GM12878 (cell line): ENCODE measurements around the gene EXOC7. TPM values are rescaled to one million over a fixed set of nuclear protein-coding genes. Genes with fewer than 3 reads are reported as not detected.

Experiments
- ATAC-seq: fragments of 200-7000 bp; cut with Tn5 transposase; 3 replicates; pipeline ENCODE4 v1.9.1; 2020; ENCODE audit warnings: mild to moderate bottlenecking, moderate library complexity
- BruUV-seq: library from RNA; stranded (reverse); fragments of 400-500 nt; replicated peaks from 2 replicates; lab custom pipeline; 2021; lab: Mats Ljungman, UMichigan
- CTCF ChIA-PET: fragments of 300-600 bp; sonication (Branson Sonifier 250); formaldehyde crosslinking; extraction: SDS; loops from one replicate; lab custom pipeline; 2021; ENCODE audit warnings: inconsistent platforms; lab: Yijun Ruan, JAX
- POLR2A ChIA-PET: fragments of 350-600 bp; formaldehyde crosslinking; extraction: SDS; loops from one replicate; lab custom pipeline; 2021; ENCODE audit warnings: inconsistent platforms; lab: Charles Lee
- RAD21 ChIA-PET: fragments of 300-600 bp; sonication (Branson Sonifier 250); formaldehyde crosslinking; loops from one replicate; lab custom pipeline; 2023; ENCODE audit warnings: antibody characterized with exemption; ENCODE audit not compliant: unreplicated experiment; lab: Charles Lee
- SMC1A ChIA-PET: fragments of 300-600 bp; sonication (Branson Sonifier 250); formaldehyde crosslinking; loops from one replicate; lab custom pipeline; 2023; ENCODE audit not compliant: unreplicated experiment, uncharacterized antibody; lab: Charles Lee
- DNase-seq: peaks from one replicate; pipeline ENCODE4 v3.0.0-alpha.2; 2011; ENCODE audit warnings: low read depth, low spot score
- FAIRE-seq: peaks from 3 replicates; lab custom pipeline; 2011; peaks lifted over from hg19 to GRCh38; lab: Jason Lieb, UNC
- H2AFZ ChIP-seq: 2 replicates; pipeline ENCODE4 v1.6.0; 2011; ENCODE audit warnings: low read depth, low read length, control low read depth; ENCODE audit not compliant: control insufficient read depth
- H3K27ac ChIP-seq: 2 replicates; pipeline ENCODE4 v1.5.1; 2011; ENCODE audit warnings: control low read depth; ENCODE audit not compliant: control insufficient read depth, insufficient read depth
- H3K27me3 ChIP-seq, 2 experiments: replicated peaks in 1 of 2; 2 replicates each; pipeline versions ENCODE4 v1.6.0 to v1.6.1; 2011; ENCODE audit warnings: low read length in 1 of 2; ENCODE audit not compliant: control insufficient read depth in 2 of 2, insufficient read depth in 2 of 2
- H3K36me3 ChIP-seq, 2 experiments: 2 replicates each; pipeline ENCODE4 v1.5.1; 2011; ENCODE audit warnings: low read length in 1 of 2; ENCODE audit not compliant: control insufficient read depth in 2 of 2, insufficient read depth in 2 of 2
- H3K4me1 ChIP-seq: 2 replicates; pipeline ENCODE4 v1.6.1; 2011; ENCODE audit warnings: mild to moderate bottlenecking, low read length, moderate library complexity, mixed read lengths; ENCODE audit not compliant: control insufficient read depth, insufficient read depth
- H3K4me2 ChIP-seq: 2 replicates; pipeline ENCODE4 v1.6.0; 2011; ENCODE audit warnings: control low read depth; ENCODE audit not compliant: control insufficient read depth, insufficient read depth
- H3K4me3 ChIP-seq: fragments of 200-600 bp; sonication (generic); 2 replicates; pipeline ENCODE4 v1.5.1; 2016
- H3K79me2 ChIP-seq: 2 replicates; pipeline ENCODE4 v1.6.0; 2011; ENCODE audit warnings: low read length; ENCODE audit not compliant: control insufficient read depth, insufficient read depth
- H3K9ac ChIP-seq: 2 replicates; pipeline ENCODE4 v1.8.0; 2011; ENCODE audit warnings: low read length, control low read depth, mixed read lengths; ENCODE audit not compliant: control insufficient read depth, insufficient read depth
- H3K9me3 ChIP-seq: replicated peaks from 3 replicates; pipeline ENCODE4 v1.5.1; 2011; ENCODE audit warnings: mild to moderate bottlenecking, low read length; ENCODE audit not compliant: control insufficient read depth, insufficient read depth
- H4K20me1 ChIP-seq: 2 replicates; pipeline ENCODE4 v1.6.0; 2011; ENCODE audit not compliant: control insufficient read depth, insufficient read depth
- BCL11A ChIP-seq: IDR thresholded peaks from 2 replicates; pipeline ENCODE4 v1.6.1; 2011; ENCODE audit warnings: low read depth, low read length
- EP300 ChIP-seq, 2 experiments: fragments of 150-350 bp in 1 of 2; IDR thresholded peaks; 2 replicates each; pipeline ENCODE4 v1.6.1; 2011 to 2012; ENCODE audit warnings: low read depth in 2 of 2, low read length in 2 of 2, borderline replicate concordance in 1 of 2, improper control_type of control experiment in 1 of 2, inconsistent platforms in 1 of 2; ENCODE audit not compliant: control insufficient read depth in 1 of 2
- FOXK2 ChIP-seq: fragments of 450-650 bp; IDR thresholded peaks from 2 replicates; pipeline ENCODE4 v1.6.1; 2017; ENCODE audit warnings: mild to moderate bottlenecking, moderate library complexity
- GATAD2B ChIP-seq: fragments of 450-650 bp; conservative IDR thresholded peaks from 2 replicates; pipeline ENCODE4 v1.6.1; 2017; ENCODE audit warnings: low read depth, mild to moderate bottlenecking, moderate library complexity
- JUND ChIP-seq: IDR thresholded peaks from 2 replicates; pipeline ENCODE4 v1.6.1; 2012; ENCODE audit warnings: low read depth, mild to moderate bottlenecking, low read length, improper control_type of control experiment, moderate library complexity
- MTA2 ChIP-seq: fragments of 450-650 bp; IDR thresholded peaks from 2 replicates; pipeline ENCODE4 v1.6.1; 2016; ENCODE audit warnings: low read depth, mild to moderate bottlenecking, moderate library complexity
- PML ChIP-seq: IDR thresholded peaks from 2 replicates; pipeline ENCODE4 v1.6.1; 2012; ENCODE audit warnings: low read length, inconsistent platforms
- RCOR1 ChIP-seq: conservative IDR thresholded peaks from 2 replicates; pipeline ENCODE4 v1.6.1; 2012; ENCODE audit warnings: low read depth, low read length, improper control_type of control experiment
- SIN3A ChIP-seq: IDR thresholded peaks from 2 replicates; pipeline ENCODE4 v1.6.1; 2012; ENCODE audit warnings: low read depth, low read length, improper control_type of control experiment
- SKIL ChIP-seq: fragments of 450-650 bp; IDR thresholded peaks from 2 replicates; pipeline ENCODE4 v1.6.1; 2017; ENCODE audit warnings: mild to moderate bottlenecking, low read depth, inconsistent platforms; ENCODE audit not compliant: poor library complexity, severe bottlenecking
- SMC3 ChIP-seq: IDR thresholded peaks from 2 replicates; pipeline ENCODE4 v1.6.1; 2011; ENCODE audit warnings: low read length, improper control_type of control experiment, borderline replicate concordance
- ZNF24 ChIP-seq: fragments of 450-650 bp; IDR thresholded peaks from 2 replicates; pipeline ENCODE4 v1.6.1; 2017; ENCODE audit warnings: antibody characterized with exemption, mild to moderate bottlenecking
- WGBS: methylation state at CpG from one replicate; pipeline ENCODE4 v1.1.6; 2016; ENCODE audit warnings: low lambda C conversion rate; ENCODE audit not compliant: insufficient replicate concordance, insufficient coverage; ENCODE audit errors: missing lambda C conversion rate; 5-methylcytosine and 5-hydroxymethylcytosine counted together
- in situ Hi-C: fragments of 300-500 bp; cut with MboI; formaldehyde crosslinking; loops from 9 replicates; pipeline ENCODE4 v1.14.3; 2018; ENCODE audit warnings: mixed read lengths
- intact Hi-C: fragments of 100-400 bp; cut with micrococcal nuclease; formaldehyde crosslinking; loops from one replicate; pipeline ENCODE4 v1.14.2; 2022; ENCODE audit not compliant: unreplicated experiment
- polyA plus RNA-seq, 11 experiments: library from polyadenylated mRNA; depleted of rRNA in 4 of 11; unstranded in 6 of 11; stranded (reverse) in 5 of 11; fragments of >200 nt; fragmentation: Nextera tagmentation in 4 of 11; fragmentation: Illumina TruSeq in 1 of 11; extraction: Ambion mirVana in 4 of 11; extraction: Trizol in 1 of 11; gene quantifications; 1 replicate in 1 of 11; 2 replicates in 10 of 11; pipeline versions ENCODE4 v1.2.1 to v1.2.3, GENCODE V29; 2011 to 2016; ENCODE audit warnings: inconsistent platforms in 2 of 11, missing spikeins in 2 of 11, low read depth in 1 of 11
- total RNA-seq, 4 experiments: library from RNA; depleted of rRNA in 3 of 4; stranded (reverse); fragments of >200 nt in 3 of 4; fragmentation: Illumina TruSeq in 1 of 4; extraction: Trizol in 1 of 4; gene quantifications; 2 replicates each; pipeline versions ENCODE4 v1.2.1 to v1.2.3, GENCODE V29; 2013 to 2021

The EXOC7 gene
- total and polyA plus RNA-seq, 10 of the 15 experiments (the other 5 are each of a cell fraction or from before 2014, with no cell fraction given) = 18.8 to 71.3 (median 48.2) TPM

GRCh38 chr17:76132574-76133338 lies 29.2 kb upstream of the EXOC7 start:
- no peaks in the 10 kb centered on the region for H3K36me3 ChIP-seq
- intact Hi-C loops = no loop called here
- BruUV-seq = no TSS peak
- H4K20me1 ChIP-seq = no peaks in the 10 kb centered on the region
- no peak overlapping the region for H3K4me2 ChIP-seq
- FAIRE-seq = no peak
- H3K9me3 ChIP-seq = no peaks in the 10 kb centered on the region
- 62% methylated on average over 13 of the region's 21 CpGs for WGBS
- RAD21 ChIA-PET = interaction anchor here (3.4 kb wide), 1 partner anchor 146 kb away, joined by 15 read pairs; no protein-coding TSS in a partner anchor
- H3K4me1 ChIP-seq = peaks cover 5% of the 10 kb centered on the region
- POLR2A ChIA-PET = interaction anchor here (0.6 kb wide), 1 partner anchor 938 kb away, joined by 8 read pairs; no protein-coding TSS in a partner anchor
- TF ChIP-seq SMC3 (no peak), FOXK2 (no peak), RCOR1 (no peak), SKIL (no peak), PML (no peak), BCL11A (no peak), SIN3A (no peak), ZNF24 (no peak), MTA2 (no peak), EP300 (IDR thresholded peaks at IDR 0.05; ENCODE audit: borderline replicate concordance in 1 of 2, control insufficient read depth in 1 of 2, low read depth in 2 of 2, low read length in 2 of 2) (no peak), JUND (no peak), GATAD2B (no peak)
- no peak overlapping the region for H3K9ac ChIP-seq
- DNase-seq = no peak
- H3K4me3 ChIP-seq = no peak overlapping the region
- H3K79me2 ChIP-seq = no peaks in the 10 kb centered on the region
- no peak overlapping the region for H2AFZ ChIP-seq
- no peak for ATAC-seq
- in situ Hi-C loops = no loop called here
- CTCF ChIA-PET = interaction anchor here (0.6 to 3.5 kb wide), 9 partner anchors 8 to 172 kb away, joined by 3 to 22 read pairs (median 4); no protein-coding TSS in a partner anchor
- no peaks in the 10 kb centered on the region for H3K27me3 ChIP-seq
- H3K27ac ChIP-seq = no peak overlapping the region
- SMC1A ChIA-PET = interaction anchor here (1.8 kb wide), 1 partner anchor 48 kb away, joined by 13 read pairs; no protein-coding TSS in a partner anchor
